Mammary epithelial cell (primary cell): ENCODE measurements around the gene ADD2.

Experiments used
- EZH2 ChIP-seq: IDR thresholded peaks from 2 replicates; pipeline ENCODE4 v1.6.1; 2012; ENCODE audit warnings: low read length, inconsistent platforms, borderline replicate concordance
- TF ChIP-seq, protein P1 (sequence below), 2 donors: IDR thresholded peaks in 1 of 2; conservative IDR thresholded peaks in 1 of 2; 2 replicates each; pipeline ENCODE4 v1.5.1; 2011 to 2012; ENCODE audit warnings: inconsistent platforms in 2 of 2, low read length in 2 of 2, mild to moderate bottlenecking in 2 of 2, control low read depth in 1 of 2, low read depth in 1 of 2; ENCODE audit not compliant: insufficient read depth in 1 of 2; ENCODE audit errors: extremely low read depth in 1 of 2

DNA sequence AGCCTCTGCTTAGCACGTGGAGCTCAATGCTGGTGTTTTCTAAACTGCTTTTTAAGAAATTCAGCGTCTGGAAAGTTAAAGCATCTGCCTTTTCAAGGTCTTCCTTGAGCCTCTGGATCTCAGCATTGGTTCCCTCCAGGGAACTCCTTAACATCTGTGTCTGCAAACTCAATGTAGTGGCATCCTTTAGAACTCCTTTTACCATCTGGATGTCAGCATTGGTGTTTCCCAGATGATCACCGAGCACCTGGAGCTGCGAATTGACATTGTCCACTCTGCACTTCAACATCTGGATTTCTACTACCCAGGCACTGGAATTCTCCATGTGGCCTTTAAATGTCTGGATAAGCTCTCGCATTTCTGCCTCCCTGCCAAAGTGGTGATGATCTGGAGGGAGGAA is 48.7 kb upstream of the ADD2 start:
- TF ChIP-seq EZH2: no peak
- TF ChIP-seq, protein P1, sequence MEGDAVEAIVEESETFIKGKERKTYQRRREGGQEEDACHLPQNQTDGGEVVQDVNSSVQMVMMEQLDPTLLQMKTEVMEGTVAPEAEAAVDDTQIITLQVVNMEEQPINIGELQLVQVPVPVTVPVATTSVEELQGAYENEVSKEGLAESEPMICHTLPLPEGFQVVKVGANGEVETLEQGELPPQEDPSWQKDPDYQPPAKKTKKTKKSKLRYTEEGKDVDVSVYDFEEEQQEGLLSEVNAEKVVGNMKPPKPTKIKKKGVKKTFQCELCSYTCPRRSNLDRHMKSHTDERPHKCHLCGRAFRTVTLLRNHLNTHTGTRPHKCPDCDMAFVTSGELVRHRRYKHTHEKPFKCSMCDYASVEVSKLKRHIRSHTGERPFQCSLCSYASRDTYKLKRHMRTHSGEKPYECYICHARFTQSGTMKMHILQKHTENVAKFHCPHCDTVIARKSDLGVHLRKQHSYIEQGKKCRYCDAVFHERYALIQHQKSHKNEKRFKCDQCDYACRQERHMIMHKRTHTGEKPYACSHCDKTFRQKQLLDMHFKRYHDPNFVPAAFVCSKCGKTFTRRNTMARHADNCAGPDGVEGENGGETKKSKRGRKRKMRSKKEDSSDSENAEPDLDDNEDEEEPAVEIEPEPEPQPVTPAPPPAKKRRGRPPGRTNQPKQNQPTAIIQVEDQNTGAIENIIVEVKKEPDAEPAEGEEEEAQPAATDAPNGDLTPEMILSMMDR (conservative IDR thresholded peaks at IDR 0.05 in 1 of 2, IDR thresholded peaks at IDR 0.05 in 1 of 2; ENCODE audit: extremely low read depth in 1 of 2, insufficient read depth in 1 of 2, low read depth in 1 of 2, low read length in 2 of 2): no peak
